PFSK-1 (cell line): ENCODE measurements around the gene ZSWIM2.

Experiments
- POLR2AphosphoS5 ChIP-seq: IDR thresholded peaks from 2 replicates; pipeline ENCODE4 v1.6.1; 2012; ENCODE audit warnings: low read depth, mild to moderate bottlenecking, control low read depth, low read length, moderate library complexity
- TAF1 ChIP-seq: IDR thresholded peaks from 2 replicates; pipeline ENCODE4 v1.6.1; 2012; ENCODE audit warnings: low read length, control low read depth, borderline replicate concordance; ENCODE audit not compliant: insufficient read depth

- TF ChIP-seq POLR2AphosphoS5 (no peak), TAF1 (no peak)
Observed at GRCh38 chr2:186783254-186783653, 65.7 kb downstream of the ZSWIM2 start.
